ENCODE data around the gene ACP1. TPM values are rescaled to one million over a fixed set of nuclear protein-coding genes. Genes with fewer than 3 reads are reported as not detected.
A peak's percentile ranks its signal among the peaks of the same experiment; 100 is the strongest.

The ACP1 gene
- polyA plus RNA-seq, 4 donors: 99.7 to 167 (median 104) TPM

DNA sequence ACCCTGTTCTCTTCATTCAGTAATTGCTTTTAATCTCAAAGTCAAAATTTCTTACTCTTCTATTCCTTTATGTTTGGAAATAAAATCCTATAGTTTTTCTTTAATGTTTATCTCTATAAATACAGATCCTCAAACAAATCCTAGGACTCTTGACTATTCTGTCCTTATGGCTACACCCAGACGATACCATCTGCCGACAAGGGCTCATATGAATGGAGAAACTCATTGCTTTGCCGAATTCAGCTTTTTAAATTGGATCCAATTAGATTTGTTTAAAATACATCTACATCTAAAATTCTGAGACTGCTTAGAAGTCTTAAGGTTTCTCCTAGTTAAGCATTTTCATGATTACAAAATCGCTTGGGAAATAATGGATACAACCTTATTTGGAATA, 14.2 kb downstream of the ACP1 start:
- FAIRE-seq: no peak
- Histone ChIP-seq H3K9me3 (ENCODE audit: control insufficient read depth in 2 of 2, insufficient read depth in 1 of 2, low read depth in 1 of 2, low read length in 1 of 2) (no peaks in the 10 kb centered on the region), H3K27me3 (ENCODE audit: control insufficient read depth in 3 of 3, insufficient read depth in 3 of 3, low read length in 3 of 3) (no peaks in the 10 kb centered on the region), H3K36me3 (ENCODE audit: control insufficient read depth in 3 of 3, insufficient read depth in 2 of 3, low read depth in 1 of 3, low read length in 3 of 3) (peaks cover 9 to 39% (median 16%) of the 10 kb centered on the region in 3 donors), H3K27ac (ENCODE audit: low read depth in 1 of 3, low read length in 2 of 3) (no peak overlapping the region), H3K4me3 (ENCODE audit: low read depth in 1 of 3, low read length in 3 of 3) (no peak overlapping the region), H3K4me1 (ENCODE audit: control insufficient read depth in 3 of 3, insufficient read depth in 2 of 3, low read depth in 1 of 3, low read length in 2 of 3) (peaks cover 0 to 10% (median 0%) of the 10 kb centered on the region in 3 donors)
- no peak for DNase-seq
- 89 to 94% (median 90%) methylated on average over 4 of the region's 4 CpGs for WGBS, 3 donors

DNA sequence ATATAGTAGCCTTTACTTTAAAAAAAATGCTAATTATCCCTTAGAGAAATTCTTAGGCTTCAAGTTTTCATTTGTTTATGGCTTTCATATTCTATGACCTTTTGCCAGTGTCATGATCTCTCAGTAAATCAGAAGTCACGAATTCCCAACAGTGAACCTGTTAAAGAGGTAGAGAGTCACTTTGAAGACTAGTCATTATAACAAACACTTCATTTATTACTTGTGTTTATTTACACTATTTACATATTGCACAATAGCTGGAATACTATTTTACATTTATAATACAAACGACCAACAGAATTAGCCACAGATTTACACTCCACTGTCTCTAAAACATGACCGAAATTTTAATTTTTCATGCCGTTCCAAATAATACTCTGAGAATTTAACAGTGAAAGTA, 14.6 kb downstream of the ACP1 start:
- no peak for FAIRE-seq
- no peak overlapping the region for H3K27ac ChIP-seq (ENCODE audit: low read depth in 1 of 3, low read length in 2 of 3)
- H3K36me3 ChIP-seq (ENCODE audit: control insufficient read depth in 3 of 3, insufficient read depth in 2 of 3, low read depth in 1 of 3, low read length in 3 of 3): peaks cover 9 to 39% (median 16%) of the 10 kb centered on the region in 3 donors
- no peak for DNase-seq
- H3K4me3 ChIP-seq (ENCODE audit: low read depth in 1 of 3, low read length in 3 of 3): no peak overlapping the region
- H3K27me3 ChIP-seq (ENCODE audit: control insufficient read depth in 3 of 3, insufficient read depth in 3 of 3, low read length in 3 of 3): no peaks in the 10 kb centered on the region
- H3K4me1 ChIP-seq (ENCODE audit: control insufficient read depth in 3 of 3, insufficient read depth in 2 of 3, low read depth in 1 of 3, low read length in 2 of 3): peaks cover 0 to 10% (median 0%) of the 10 kb centered on the region in 3 donors
- no peaks in the 10 kb centered on the region for H3K9me3 ChIP-seq (ENCODE audit: control insufficient read depth in 2 of 2, insufficient read depth in 1 of 2, low read depth in 1 of 2, low read length in 1 of 2)
- WGBS, 3 donors: 74 to 82% (median 75%) methylated on average over 4 of the region's 4 CpGs

DNA sequence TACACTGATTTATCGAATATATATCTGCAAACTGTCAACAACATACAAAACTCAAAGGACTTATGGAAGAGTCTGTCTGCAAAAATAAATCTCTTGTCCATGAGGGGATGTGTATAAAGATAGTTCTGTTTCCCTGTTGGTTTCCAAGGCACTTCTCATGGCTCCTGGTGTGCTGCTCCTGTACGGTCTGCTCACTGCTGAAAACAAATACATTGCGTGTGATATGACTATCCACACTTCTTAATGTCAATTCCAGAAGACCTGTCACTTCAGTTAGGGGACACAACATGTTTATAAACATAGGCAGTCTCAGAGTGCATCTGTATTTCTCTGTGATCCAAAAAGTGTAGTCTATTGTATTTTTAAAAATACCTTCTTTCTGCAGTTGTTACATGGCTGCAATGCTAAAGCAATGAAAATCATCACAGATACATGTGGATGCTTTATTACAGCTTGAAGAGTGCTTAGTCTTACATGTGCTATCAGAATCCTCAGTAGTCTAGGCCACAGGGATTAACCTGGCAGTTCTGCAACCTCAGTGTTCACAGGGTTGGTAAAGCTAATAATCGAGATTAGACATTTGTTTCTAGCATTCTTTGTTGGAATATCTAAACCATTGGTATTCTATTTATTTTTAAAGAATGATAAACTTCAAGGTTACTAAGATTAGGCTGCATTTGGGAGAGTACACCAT, 15.4 kb downstream of the ACP1 start:
- no peak overlapping the region for H3K27ac ChIP-seq (ENCODE audit: low read depth in 1 of 3, low read length in 2 of 3)
- FAIRE-seq: no peak
- no peak overlapping the region for H3K4me3 ChIP-seq (ENCODE audit: low read depth in 1 of 3, low read length in 3 of 3)
- peaks cover 9 to 41% (median 16%) of the 10 kb centered on the region in 3 donors for H3K36me3 ChIP-seq (ENCODE audit: control insufficient read depth in 3 of 3, insufficient read depth in 2 of 3, low read depth in 1 of 3, low read length in 3 of 3)
- DNase-seq: no peak
- no peaks in the 10 kb centered on the region for H3K9me3 ChIP-seq (ENCODE audit: control insufficient read depth in 2 of 2, insufficient read depth in 1 of 2, low read depth in 1 of 2, low read length in 1 of 2)
- no peaks in the 10 kb centered on the region for H3K27me3 ChIP-seq (ENCODE audit: control insufficient read depth in 3 of 3, insufficient read depth in 3 of 3, low read length in 3 of 3)
- peaks cover 0 to 10% (median 0%) of the 10 kb centered on the region in 3 donors for H3K4me1 ChIP-seq (ENCODE audit: control insufficient read depth in 3 of 3, insufficient read depth in 2 of 3, low read depth in 1 of 3, low read length in 2 of 3)
- WGBS, 3 donors: 80 to 84% (median 80%) methylated on average over 4 of the region's 4 CpGs

DNA sequence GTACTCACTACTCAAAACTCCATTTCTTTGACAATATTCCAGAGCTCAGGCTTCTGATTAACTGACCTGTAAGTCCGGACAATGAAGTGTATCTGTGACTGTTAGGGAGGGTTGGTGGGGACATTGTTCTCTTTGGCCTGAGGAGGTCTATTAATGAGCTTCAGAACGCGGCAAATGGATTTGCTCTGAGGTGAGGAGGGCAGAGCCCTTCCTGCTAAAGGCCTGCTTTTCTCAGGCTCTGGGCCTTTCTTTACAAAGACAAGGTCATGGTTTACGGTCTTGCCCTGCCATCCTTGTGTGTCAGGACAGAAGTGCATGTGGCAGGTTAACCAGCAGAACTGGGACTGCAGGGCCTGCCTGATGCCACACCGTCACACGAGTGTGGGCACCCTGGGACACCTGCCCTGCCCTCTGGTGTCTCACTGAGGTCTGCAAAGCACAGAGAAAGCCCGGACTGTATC, 15.9 kb downstream of the ACP1 start:
- no peaks in the 10 kb centered on the region for H3K27me3 ChIP-seq (ENCODE audit: control insufficient read depth in 3 of 3, insufficient read depth in 3 of 3, low read length in 3 of 3)
- FAIRE-seq (no peak), DNase-seq (no peak)
- no peaks in the 10 kb centered on the region for H3K9me3 ChIP-seq (ENCODE audit: control insufficient read depth in 2 of 2, insufficient read depth in 1 of 2, low read depth in 1 of 2, low read length in 1 of 2)
- peaks cover 0 to 14% (median under 1%) of the 10 kb centered on the region in 3 donors for H3K4me1 ChIP-seq (ENCODE audit: control insufficient read depth in 3 of 3, insufficient read depth in 2 of 3, low read depth in 1 of 3, low read length in 2 of 3)
- H3K36me3 ChIP-seq (ENCODE audit: control insufficient read depth in 3 of 3, insufficient read depth in 2 of 3, low read depth in 1 of 3, low read length in 3 of 3): peaks cover 9 to 42% (median 16%) of the 10 kb centered on the region in 3 donors
- WGBS, 3 donors: 76 to 86% (median 82%) methylated on average over 7 of the region's 7 CpGs
- no peak overlapping the region for H3K4me3 ChIP-seq (ENCODE audit: low read depth in 1 of 3, low read length in 3 of 3)
- H3K27ac ChIP-seq (ENCODE audit: low read depth in 1 of 3, low read length in 2 of 3): no peak overlapping the region

DNA sequence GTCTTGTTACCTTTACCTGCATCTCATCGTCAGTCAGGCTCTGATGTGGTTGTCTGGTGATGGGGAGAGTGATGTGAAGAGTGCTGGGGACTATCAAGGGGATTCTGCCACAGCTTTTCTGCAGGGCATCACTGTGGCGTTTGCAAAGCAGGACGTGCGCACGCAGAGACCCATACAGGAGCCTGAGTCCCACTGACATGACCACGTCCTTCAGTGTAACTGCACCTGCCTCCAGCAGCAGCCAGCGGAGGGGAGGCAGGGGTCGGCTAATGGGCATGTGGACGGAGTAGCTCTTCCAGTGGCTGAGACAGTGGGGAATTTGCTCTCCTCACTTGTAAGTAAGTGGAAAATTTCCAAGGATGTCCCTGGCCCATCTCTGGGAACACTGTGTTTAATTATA, 16.6 kb downstream of the ACP1 start:
- H3K4me1 ChIP-seq (ENCODE audit: control insufficient read depth in 3 of 3, insufficient read depth in 2 of 3, low read depth in 1 of 3, low read length in 2 of 3): peaks cover 0 to 18% (median 2%) of the 10 kb centered on the region in 3 donors
- DNase-seq (no peak), FAIRE-seq (no peak)
- H3K27me3 ChIP-seq (ENCODE audit: control insufficient read depth in 3 of 3, insufficient read depth in 3 of 3, low read length in 3 of 3): no peaks in the 10 kb centered on the region
- no peak overlapping the region for H3K27ac ChIP-seq (ENCODE audit: low read depth in 1 of 3, low read length in 2 of 3)
- peaks cover 9 to 36% (median 11%) of the 10 kb centered on the region in 3 donors for H3K36me3 ChIP-seq (ENCODE audit: control insufficient read depth in 3 of 3, insufficient read depth in 2 of 3, low read depth in 1 of 3, low read length in 3 of 3)
- H3K4me3 ChIP-seq (ENCODE audit: low read depth in 1 of 3, low read length in 3 of 3): no peak overlapping the region
- 93 to 97% (median 93%) methylated on average over 9 of the region's 9 CpGs for WGBS, 3 donors
- no peaks in the 10 kb centered on the region for H3K9me3 ChIP-seq (ENCODE audit: control insufficient read depth in 2 of 2, insufficient read depth in 1 of 2, low read depth in 1 of 2, low read length in 1 of 2)

DNA sequence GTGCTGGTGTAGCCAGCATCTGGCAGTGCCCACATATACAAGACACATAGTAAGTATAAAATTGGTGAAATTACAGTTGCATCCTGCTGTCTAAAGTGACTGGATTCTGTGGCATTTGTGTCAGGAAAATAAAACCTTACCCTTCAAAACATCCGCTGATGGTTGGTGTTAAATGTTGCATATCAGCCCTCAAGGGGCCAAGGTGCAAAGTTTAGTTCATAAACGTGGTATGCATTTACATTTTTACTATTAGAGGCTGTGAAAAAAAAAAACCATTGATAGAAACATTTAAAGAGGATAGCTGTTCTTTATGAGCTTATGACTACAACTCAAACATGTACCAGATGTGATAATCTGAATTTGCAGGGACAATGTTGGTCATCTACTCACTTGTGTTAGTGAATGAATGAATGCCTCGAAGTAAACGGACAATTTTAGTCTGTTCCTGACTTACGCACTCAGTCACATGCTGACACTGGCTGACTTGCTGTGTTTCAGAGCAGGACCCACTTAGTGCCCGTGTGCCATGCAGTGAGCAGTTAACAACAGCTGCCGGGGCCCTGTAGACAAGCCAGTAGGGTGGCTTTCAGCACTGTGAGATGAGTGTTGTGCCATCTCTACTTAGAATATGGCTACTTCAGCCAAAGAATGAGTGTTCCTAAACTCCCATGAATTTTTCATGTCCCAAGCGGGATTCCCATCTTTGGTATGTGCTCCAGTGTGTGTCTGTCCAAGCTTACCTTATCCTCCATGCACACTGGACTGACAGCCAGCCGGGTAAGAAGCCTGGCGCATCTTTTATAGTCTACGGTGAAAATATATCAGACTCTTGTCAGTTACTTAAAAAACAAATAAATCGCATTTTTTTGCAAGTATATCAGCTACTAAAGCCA, 17.9 kb downstream of the ACP1 start:
- peak in 1 of 2 donors; percentile 78 for DNase-seq
- no peak for FAIRE-seq
- WGBS, 3 donors: 77 to 88% (median 84%) methylated on average over 12 of the region's 12 CpGs

DNA sequence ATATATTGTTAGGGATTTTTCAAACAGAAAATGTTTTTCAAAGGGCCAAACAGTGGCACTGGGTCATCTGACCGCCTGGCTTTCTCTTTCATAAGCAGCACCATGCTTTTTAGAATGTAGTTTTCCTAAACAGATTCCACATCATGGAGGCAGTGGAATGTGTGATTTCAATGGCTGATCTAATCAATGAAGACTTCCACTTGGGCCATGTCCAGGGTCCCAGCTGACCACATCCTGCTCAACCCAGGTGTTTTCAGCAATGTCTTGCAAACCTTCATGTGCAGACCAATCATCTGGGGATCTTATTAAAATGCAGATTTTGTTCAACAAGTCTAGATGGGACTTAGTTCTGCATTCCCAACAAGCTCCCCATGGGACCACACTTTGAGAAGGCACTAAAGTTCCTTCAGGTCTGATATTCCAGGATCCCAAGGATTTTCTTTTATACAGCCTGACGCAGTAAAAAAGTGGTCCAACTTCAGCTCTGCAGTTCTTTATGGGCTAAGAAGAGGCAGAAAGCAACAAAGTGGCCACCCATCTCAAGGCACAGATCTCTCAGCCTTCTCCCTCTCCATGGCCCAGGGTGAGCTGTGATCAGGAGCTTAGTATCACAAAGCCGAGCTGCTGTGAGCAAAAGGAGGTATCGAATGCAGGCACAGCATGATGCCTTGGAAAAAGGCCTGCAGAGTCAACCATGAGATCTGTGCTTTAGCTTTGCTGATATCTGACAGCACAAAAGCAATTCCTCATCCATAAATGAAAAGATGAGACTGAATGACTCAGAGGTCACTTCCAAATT, 19.4 kb downstream of the ACP1 start:
- H3K36me3 ChIP-seq (ENCODE audit: control insufficient read depth in 3 of 3, insufficient read depth in 2 of 3, low read depth in 1 of 3, low read length in 3 of 3): peaks cover 3 to 23% (median 3%) of the 10 kb centered on the region in 3 donors
- no peak overlapping the region for H3K4me3 ChIP-seq (ENCODE audit: low read depth in 1 of 3, low read length in 3 of 3)
- no peaks in the 10 kb centered on the region for H3K9me3 ChIP-seq (ENCODE audit: control insufficient read depth in 2 of 2, insufficient read depth in 1 of 2, low read depth in 1 of 2, low read length in 1 of 2)
- 90 to 96% (median 91%) methylated on average over 4 of the region's 4 CpGs for WGBS, 3 donors
- no peak for DNase-seq
- no peak for FAIRE-seq
- peaks cover 0 to 9% (median 4%) of the 10 kb centered on the region in 3 donors for H3K27me3 ChIP-seq (ENCODE audit: control insufficient read depth in 3 of 3, insufficient read depth in 3 of 3, low read length in 3 of 3)
- no peak overlapping the region for H3K27ac ChIP-seq (ENCODE audit: low read depth in 1 of 3, low read length in 2 of 3)
- H3K4me1 ChIP-seq (ENCODE audit: control insufficient read depth in 3 of 3, insufficient read depth in 2 of 3, low read depth in 1 of 3, low read length in 2 of 3): peaks cover 2 to 25% (median 3%) of the 10 kb centered on the region in 3 donors

More for the DNA sequence above, 17.9 kb downstream of the ACP1 start:
- H3K27ac ChIP-seq (ENCODE audit: low read depth in 1 of 3, low read length in 2 of 3): peak overlapping the region in 1 of 3 donors; percentile 29
- H3K9me3 ChIP-seq (ENCODE audit: control insufficient read depth in 2 of 2, insufficient read depth in 1 of 2, low read depth in 1 of 2, low read length in 1 of 2): no peaks in the 10 kb centered on the region
- H3K36me3 ChIP-seq (ENCODE audit: control insufficient read depth in 3 of 3, insufficient read depth in 2 of 3, low read depth in 1 of 3, low read length in 3 of 3): peaks cover 6 to 27% (median 6%) of the 10 kb centered on the region in 3 donors
- peaks cover 0 to 6% (median 3%) of the 10 kb centered on the region in 3 donors for H3K27me3 ChIP-seq (ENCODE audit: control insufficient read depth in 3 of 3, insufficient read depth in 3 of 3, low read length in 3 of 3)
- peaks cover 2 to 23% (median 3%) of the 10 kb centered on the region in 3 donors for H3K4me1 ChIP-seq (ENCODE audit: control insufficient read depth in 3 of 3, insufficient read depth in 2 of 3, low read depth in 1 of 3, low read length in 2 of 3)
- H3K4me3 ChIP-seq (ENCODE audit: low read depth in 1 of 3, low read length in 3 of 3): no peak overlapping the region
